ENCODE measurements around the gene CENPU. TPM values are rescaled to one million over a fixed set of nuclear protein-coding genes. Genes with fewer than 3 reads are reported as not detected.
"Not testable (repeated sequence)": the region's sequence is repeated elsewhere in the genome, so short reads cannot be mapped to it uniquely, and the experiment has no call there.

Gene CENPU
- total RNA-seq, 4 donors from 2014 or later: 1.5 to 5.6 (median 4.1) TPM

- H3K36me3 ChIP-seq: no peaks in the 10 kb centered on the region
- H3K9me3 ChIP-seq: no peaks in the 10 kb centered on the region
- in situ Hi-C loops (cut with MboI; ENCODE audit: low pct_ligation_motif_present in 1 of 4, low pct_unique_long_range_greater_than_20kb in 1 of 4, low sequenced_read_pairs in 3 of 4) (loop anchor here in 2 of 4 donors (10.0 to 25.0 kb wide), 2 partner anchors 240 to 258 kb away; no protein-coding TSS in a partner anchor), intact Hi-C loops (cut with DNase I; ENCODE audit: low total_unique reads) (loop anchor here (5.0 to 10.0 kb wide), 2 partner anchors 235 to 388 kb away; no protein-coding TSS in a partner anchor)
- no peak overlapping the region for H3K4me3 ChIP-seq
- no peaks in the 10 kb centered on the region for H3K27me3 ChIP-seq
- WGBS, 2 donors (ENCODE audit: low coverage in 1 of 2): 64% methylated on average over 4 of the region's 4 CpGs; no CpG with 5 or more reads in 1 of the 2 donors
- TF ChIP-seq POLR2AphosphoS5 (IDR thresholded peaks at IDR 0.05) (peak in 2 of 3 donors; percentile 16 to 26), EP300 (IDR thresholded peaks at IDR 0.05; ENCODE audit: low read depth) (no peak)
- DNase-seq: peak; percentile 75
- peaks cover 15 to 35% (median 22%) of the 10 kb centered on the region in 4 donors for H3K4me1 ChIP-seq
- H3K27ac ChIP-seq: peak overlapping the region; percentile 64 to 81 (median 76)
These were observed 13.3 kb upstream of the CENPU start for GRCh38 chr4:184747034-184747830.

GRCh38 chr4:184745831-184746795 lies 12.2 kb upstream of the CENPU start:
- WGBS, 2 donors (ENCODE audit: low coverage in 1 of 2): 6 to 13% methylated on average over 8 to 10 of the region's 10 CpGs
- Histone ChIP-seq H3K27ac (peak overlapping the region; percentile 64 to 81 (median 76)), H3K4me3 (no peak overlapping the region), H3K27me3 (no peaks in the 10 kb centered on the region), H3K4me1 (peaks cover 15 to 35% (median 22%) of the 10 kb centered on the region in 4 donors), H3K36me3 (no peaks in the 10 kb centered on the region), H3K9me3 (no peaks in the 10 kb centered on the region)
- DNase-seq: peak; percentile 78
- intact Hi-C loops (cut with DNase I; ENCODE audit: low total_unique reads) (loop anchor here (5.0 to 10.0 kb wide), 2 partner anchors 236 to 389 kb away; no protein-coding TSS in a partner anchor), in situ Hi-C loops (cut with MboI; ENCODE audit: low pct_ligation_motif_present in 1 of 4, low pct_unique_long_range_greater_than_20kb in 1 of 4, low sequenced_read_pairs in 3 of 4) (loop anchor here in 2 of 4 donors (10.0 to 25.0 kb wide), 2 partner anchors 241 to 259 kb away; no protein-coding TSS in a partner anchor)
- TF ChIP-seq POLR2A (IDR thresholded peaks at IDR 0.05) (no peak), EP300 (IDR thresholded peaks at IDR 0.05; ENCODE audit: low read depth) (no peak), CTCF (IDR thresholded peaks at IDR 0.05) (peak; percentile 73 to 82 (median 78)), POLR2AphosphoS5 (IDR thresholded peaks at IDR 0.05) (peak in 2 of 3 donors; percentile 12 to 40)

GRCh38 chr4:184744236-184744635 lies 10.3 kb upstream of the CENPU start:
- Histone ChIP-seq H3K27ac (no peak overlapping the region), H3K36me3 (no peaks in the 10 kb centered on the region), H3K27me3 (no peaks in the 10 kb centered on the region), H3K4me3 (no peak overlapping the region), H3K4me1 (peaks cover 15 to 35% (median 22%) of the 10 kb centered on the region in 4 donors), H3K9me3 (no peaks in the 10 kb centered on the region)
- in situ Hi-C loops (cut with MboI; ENCODE audit: low pct_ligation_motif_present in 1 of 4, low pct_unique_long_range_greater_than_20kb in 1 of 4, low sequenced_read_pairs in 3 of 4): loop anchor here in 2 of 4 donors (10.0 to 25.0 kb wide), 2 partner anchors 243 to 261 kb away; no protein-coding TSS in a partner anchor
- DNase-seq: no peak
- TF ChIP-seq POLR2A (IDR thresholded peaks at IDR 0.05) (no peak), EP300 (IDR thresholded peaks at IDR 0.05; ENCODE audit: low read depth) (no peak), CTCF (IDR thresholded peaks at IDR 0.05) (no peak), POLR2AphosphoS5 (IDR thresholded peaks at IDR 0.05) (no peak)
- 88 to 100% methylated on average over 1 to 10 of the region's 10 CpGs for WGBS, 2 donors (ENCODE audit: low coverage in 1 of 2)
- intact Hi-C loops (cut with DNase I; ENCODE audit: low total_unique reads): loop anchor here (10.0 kb wide), 1 partner anchor 391 kb away; no protein-coding TSS in a partner anchor

GRCh38 chr4:184743650-184744049 lies 9.8 kb upstream of the CENPU start:
- Histone ChIP-seq H3K4me1 (peaks cover 15 to 31% (median 22%) of the 10 kb centered on the region in 4 donors), H3K36me3 (no peaks in the 10 kb centered on the region), H3K4me3 (no peak overlapping the region), H3K27me3 (no peaks in the 10 kb centered on the region), H3K27ac (no peak overlapping the region), H3K9me3 (no peaks in the 10 kb centered on the region)
- TF ChIP-seq POLR2AphosphoS5 (IDR thresholded peaks at IDR 0.05) (no peak), POLR2A (IDR thresholded peaks at IDR 0.05) (no peak), CTCF (IDR thresholded peaks at IDR 0.05) (no peak), EP300 (IDR thresholded peaks at IDR 0.05; ENCODE audit: low read depth) (no peak)
- 93 to 100% methylated on average over 4 of the region's 4 CpGs for WGBS, 2 donors (ENCODE audit: low coverage in 1 of 2)
- in situ Hi-C loops (cut with MboI; ENCODE audit: low pct_ligation_motif_present in 1 of 4, low pct_unique_long_range_greater_than_20kb in 1 of 4, low sequenced_read_pairs in 3 of 4): loop anchor here in 2 of 4 donors (10.0 to 25.0 kb wide), 2 partner anchors 244 to 261 kb away; no protein-coding TSS in a partner anchor
- intact Hi-C loops (cut with DNase I; ENCODE audit: low total_unique reads): loop anchor here (10.0 kb wide), 1 partner anchor 391 kb away; no protein-coding TSS in a partner anchor
- DNase-seq: no peak

- not testable (repeated sequence) for DNase-seq, H3K27ac ChIP-seq, H3K4me3 ChIP-seq, H3K9me3 ChIP-seq, H3K27me3 ChIP-seq, H3K36me3 ChIP-seq
- WGBS, 2 donors (ENCODE audit: low coverage in 1 of 2): 56 to 86% methylated on average over 1 of the region's 1 CpG
- in situ Hi-C loops (cut with MboI; ENCODE audit: low pct_ligation_motif_present in 1 of 4, low pct_unique_long_range_greater_than_20kb in 1 of 4, low sequenced_read_pairs in 3 of 4): loop anchor here in 2 of 4 donors (10.0 to 25.0 kb wide), 2 partner anchors 246 to 263 kb away; no protein-coding TSS in a partner anchor
- peaks cover 8 to 11% (median 9%) of the 10 kb centered on the region in 4 donors for H3K4me1 ChIP-seq
- intact Hi-C loops (cut with DNase I; ENCODE audit: low total_unique reads): loop anchor here (10.0 kb wide), 1 partner anchor 393 kb away; no protein-coding TSS in a partner anchor
These were observed 7.8 kb upstream of the CENPU start for GRCh38 chr4:184741651-184742050.

Measured in transverse colon (tissue), 4 donors.